ENCODE measurements around the gene ROCK1.

DNA sequence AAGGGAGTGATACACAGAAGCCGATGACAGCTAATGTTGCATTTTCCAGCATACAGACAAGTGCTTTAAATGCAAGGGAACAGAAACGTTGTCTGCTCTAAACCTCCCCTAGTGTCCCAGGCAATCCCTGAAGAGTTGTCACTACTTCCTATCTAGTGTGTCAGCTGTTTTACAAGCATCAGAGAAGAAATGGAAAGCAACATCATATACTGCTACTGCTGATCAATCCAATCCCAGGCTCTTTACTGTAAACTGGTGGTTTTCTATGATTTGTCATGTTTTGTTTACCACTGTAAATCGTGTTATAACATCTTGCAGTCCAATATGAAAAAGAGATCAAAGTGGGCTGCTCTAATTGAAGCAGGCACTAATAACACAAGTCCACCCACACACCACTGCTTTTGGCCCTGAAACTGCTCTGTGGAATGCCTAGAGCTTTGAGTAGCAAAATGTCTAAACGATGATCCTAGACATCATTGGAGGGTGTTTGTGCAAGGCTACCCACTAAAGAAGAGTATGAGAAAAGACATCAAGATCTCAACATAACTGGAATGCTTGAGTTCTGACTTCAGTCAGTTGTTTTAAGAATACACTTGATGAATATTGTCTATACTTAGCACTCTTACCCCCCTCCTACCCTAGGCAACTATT, 18.1 kb upstream of the ROCK1 start:
- TF ChIP-seq, protein P1, sequence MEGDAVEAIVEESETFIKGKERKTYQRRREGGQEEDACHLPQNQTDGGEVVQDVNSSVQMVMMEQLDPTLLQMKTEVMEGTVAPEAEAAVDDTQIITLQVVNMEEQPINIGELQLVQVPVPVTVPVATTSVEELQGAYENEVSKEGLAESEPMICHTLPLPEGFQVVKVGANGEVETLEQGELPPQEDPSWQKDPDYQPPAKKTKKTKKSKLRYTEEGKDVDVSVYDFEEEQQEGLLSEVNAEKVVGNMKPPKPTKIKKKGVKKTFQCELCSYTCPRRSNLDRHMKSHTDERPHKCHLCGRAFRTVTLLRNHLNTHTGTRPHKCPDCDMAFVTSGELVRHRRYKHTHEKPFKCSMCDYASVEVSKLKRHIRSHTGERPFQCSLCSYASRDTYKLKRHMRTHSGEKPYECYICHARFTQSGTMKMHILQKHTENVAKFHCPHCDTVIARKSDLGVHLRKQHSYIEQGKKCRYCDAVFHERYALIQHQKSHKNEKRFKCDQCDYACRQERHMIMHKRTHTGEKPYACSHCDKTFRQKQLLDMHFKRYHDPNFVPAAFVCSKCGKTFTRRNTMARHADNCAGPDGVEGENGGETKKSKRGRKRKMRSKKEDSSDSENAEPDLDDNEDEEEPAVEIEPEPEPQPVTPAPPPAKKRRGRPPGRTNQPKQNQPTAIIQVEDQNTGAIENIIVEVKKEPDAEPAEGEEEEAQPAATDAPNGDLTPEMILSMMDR (IDR thresholded peaks at IDR 0.05): no peak
- TF ChIP-seq EZH2phosphoT487 (IDR thresholded peaks at IDR 0.05): no peak
